Superior temporal gyrus (tissue), 1 donor: ENCODE data around the gene TFEB.

ENCODE experiments used
- DNase-seq: peaks from one replicate; pipeline ENCODE4 v3.0.0-alpha.2; 2016; ENCODE audit errors: extremely low spot score

TFEB gene

DNA sequence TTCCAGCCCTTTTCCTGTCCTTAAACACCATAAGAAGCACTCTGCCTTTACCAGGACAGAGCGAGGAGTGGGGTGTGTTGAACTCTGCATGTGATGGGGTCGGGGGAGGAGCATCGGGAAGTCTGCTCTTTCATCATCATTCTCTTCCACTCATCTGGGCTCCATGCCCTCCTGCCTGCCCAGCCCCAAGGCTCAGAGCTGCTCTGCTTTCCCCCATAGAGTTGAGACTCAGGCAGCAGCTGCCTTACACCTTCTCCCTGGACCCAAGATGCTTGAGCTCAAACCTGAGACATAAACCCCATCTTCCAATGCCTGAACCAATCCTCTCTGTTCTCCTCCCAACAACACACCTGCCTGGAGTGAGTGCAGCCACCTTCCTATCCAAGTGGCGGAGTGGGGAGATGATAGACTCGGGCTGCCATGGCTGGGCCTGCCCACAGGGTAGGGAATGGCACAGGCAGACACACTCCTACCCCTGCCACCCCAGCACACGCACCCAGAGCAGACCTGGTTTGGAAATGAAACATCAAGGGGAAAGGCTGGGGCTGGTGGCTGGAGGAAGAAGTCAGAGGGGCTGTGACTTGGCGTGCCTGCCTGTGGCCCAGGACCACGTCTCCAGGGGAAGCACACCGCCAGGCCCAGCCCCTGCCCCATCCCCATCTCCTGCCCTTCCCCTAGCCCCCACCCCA is 28.4 kb downstream of the TFEB start:
- DNase-seq = no peak

DNA sequence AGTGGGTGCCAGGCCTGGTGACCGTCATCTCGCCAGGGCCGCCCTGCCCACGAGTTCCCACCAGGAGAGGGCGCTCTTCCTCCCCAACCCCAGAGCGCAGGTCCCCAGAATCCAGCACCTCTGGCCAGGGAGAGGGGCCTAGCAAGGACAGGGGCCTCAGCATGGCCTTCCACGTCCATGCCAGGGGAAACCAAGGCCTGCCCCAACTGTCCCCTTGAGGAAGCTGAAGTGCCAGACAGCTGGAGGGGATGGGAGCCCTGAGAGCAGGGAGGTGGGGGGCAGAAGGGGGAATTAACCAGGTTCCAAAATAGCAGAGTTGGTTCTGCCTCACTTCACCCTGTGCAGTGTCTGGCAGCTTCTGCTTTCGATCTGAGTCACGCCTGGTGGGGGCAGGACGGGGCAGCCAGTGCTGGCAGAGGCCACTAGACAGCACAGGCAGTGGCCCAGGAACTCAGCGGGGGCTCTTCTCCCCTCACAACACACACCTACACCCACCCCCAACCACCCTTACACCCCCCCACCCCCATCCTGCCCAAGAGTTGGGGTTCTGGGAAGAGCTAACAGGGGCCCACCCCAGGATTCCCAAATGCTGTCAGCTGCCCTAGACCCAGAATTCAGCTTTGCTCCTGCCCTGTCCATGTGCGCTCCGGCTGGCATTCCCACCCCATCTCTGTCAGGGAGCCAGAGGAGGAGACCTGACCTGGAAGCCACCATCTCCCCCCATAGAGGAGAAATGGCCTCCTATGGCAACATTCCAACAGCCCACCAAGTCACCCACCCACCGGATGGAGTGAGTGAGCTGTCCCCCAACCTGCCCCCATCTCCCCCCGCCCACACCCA is 29.2 kb downstream of the TFEB start:
- DNase-seq = peak; percentile 87

DNA sequence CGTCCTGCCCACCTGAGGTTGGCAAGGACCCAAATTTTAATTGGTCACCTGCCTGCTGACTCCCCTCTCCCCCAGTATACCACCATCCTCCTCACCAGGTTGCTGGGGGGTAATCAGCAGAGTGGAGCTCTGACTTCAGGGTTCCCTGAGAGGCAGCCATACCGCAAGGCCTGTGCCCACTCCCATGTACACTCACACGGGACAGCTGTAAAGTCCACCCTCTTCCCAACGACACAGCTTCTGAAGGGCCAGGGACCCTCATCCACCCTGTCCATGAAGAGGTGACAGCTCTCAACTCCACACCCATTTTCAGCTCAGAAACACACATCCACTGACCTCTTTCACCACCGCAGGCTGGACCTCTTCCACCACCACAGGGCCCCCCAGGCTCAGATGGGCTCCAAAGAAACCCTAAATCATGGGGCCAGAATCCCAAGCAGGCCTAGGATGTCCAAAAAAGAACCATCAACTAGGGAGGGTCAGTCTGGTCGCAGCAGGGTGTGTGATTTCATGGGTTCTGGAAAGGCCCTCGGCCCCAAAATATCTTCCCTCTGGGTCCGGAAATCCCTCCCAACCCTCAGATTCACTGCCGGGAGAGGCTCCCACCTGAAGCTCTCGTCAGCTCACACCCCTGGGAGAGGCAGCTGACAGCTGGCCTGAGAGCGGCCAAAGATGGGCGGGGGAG is 30.0 kb downstream of the TFEB start:
- no peak for DNase-seq

DNA sequence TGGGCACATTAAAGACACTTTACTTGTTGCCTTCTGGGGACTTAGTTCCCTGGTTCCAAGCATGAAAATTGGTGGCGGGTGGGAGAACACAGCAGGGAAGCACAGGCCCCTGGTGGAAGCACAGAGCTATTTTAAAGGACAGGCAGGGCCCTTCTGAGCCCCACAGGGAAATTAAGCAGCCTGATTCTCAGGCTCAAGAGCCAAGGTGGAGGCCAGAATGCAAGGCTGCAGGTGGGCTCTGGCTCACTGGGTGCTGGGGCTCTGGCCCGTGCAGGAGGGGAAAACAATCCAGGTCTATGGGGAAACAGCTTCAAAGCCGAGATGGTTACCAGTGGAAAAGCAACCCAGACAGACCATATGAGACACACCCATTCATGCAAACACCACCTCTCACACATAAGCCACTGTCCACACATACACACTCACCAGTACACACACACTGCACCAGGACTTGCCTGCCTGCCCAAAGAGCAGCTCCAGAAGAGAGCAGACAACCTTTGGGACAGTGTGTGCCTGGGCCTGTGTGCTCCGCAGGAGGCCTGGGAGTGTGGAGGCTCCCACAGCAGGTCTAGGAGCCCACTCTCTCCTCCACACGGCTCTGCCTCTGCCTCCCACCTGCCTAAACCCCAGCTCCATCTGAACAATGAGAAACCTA is 30.6 kb downstream of the TFEB start:
- no peak for DNase-seq

DNA sequence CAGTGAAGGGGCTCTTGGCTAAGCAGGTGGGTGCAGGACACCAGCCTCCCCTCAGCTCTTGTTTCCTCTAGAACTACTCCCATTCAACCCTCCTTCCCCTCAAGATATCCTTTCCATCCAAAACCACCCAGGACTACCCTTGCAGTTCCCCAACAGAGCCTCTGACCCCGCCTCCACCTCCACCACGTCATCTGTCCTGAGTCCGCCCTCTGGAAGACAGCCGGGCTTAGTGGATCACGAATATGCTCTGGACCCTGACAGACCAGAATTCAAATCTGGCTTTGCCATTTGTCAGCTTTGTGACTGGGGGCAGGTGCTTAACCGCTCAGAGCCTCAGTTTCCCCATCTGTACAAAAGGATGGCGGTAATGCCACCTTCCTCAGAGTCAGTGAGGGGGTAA is 31.4 kb downstream of the TFEB start:
- DNase-seq = peak; percentile 58

DNA sequence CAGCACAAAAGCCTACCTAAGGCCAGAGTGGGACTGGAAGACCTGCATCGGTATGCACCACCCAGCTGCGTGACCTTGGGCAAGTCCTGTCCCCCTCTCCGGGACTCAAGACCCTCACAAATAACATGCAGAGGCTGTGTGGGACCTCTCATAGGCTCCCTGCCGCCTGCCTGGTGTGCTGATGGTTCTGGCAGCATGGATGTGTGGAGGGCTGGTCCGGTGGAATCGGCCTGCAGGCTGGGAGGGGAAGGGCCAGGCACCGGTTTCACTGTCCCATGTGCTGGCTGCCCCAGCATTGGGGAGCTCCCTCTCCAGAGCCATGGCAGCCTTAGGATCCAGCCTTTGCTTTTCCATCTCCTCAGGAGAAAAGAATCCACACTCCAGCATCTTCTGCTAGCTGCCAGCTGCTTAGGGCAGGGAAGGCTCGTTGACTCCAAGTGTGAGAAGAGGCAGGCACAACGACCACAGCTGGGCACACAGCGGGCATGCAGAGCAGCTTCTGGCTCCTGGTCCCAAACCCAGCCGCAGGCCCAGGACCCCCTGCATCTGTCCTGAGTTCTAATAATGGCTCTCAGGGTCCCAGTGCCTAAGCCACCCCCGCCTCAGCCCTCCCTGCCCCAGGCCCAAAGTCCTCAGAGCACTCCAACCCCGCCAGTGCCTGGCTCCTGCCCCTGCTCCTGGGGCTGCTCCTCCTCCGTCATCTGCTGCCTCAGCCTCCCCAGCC is 32.5 kb downstream of the TFEB start:
- peak; percentile 18 for DNase-seq

DNA sequence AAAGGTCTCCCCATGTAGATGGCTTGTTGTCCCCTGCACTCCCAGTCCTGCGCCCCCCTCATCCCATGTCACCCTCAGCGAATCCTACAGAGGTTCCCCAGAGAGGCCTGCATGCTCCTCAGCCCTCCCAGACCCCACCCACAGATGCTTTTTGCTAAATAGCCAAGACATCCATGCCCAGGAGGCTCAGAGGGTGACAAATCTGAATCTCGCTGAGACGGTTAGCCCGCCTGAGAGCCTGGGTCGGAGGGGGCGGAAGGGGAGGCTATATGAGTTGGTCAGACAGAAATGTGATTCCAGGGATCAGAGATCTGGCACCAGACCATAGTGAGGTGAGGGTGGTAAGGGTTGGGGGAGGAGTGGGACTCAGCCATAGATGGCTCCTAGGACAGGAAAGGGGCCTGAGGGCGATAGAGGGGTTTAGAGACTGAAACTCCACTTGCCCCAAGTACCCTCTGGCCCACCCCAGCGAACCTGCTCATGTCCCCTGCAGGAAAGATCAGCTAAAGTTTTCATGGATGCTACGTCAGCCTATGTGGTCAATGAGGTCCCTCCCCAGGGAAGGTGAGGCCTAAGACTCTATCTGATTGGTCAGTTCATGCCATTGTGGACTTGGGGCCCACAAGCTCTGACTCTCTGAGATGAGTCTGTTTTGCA is 33.2 kb downstream of the TFEB start:
- DNase-seq = peak; percentile 12

DNA sequence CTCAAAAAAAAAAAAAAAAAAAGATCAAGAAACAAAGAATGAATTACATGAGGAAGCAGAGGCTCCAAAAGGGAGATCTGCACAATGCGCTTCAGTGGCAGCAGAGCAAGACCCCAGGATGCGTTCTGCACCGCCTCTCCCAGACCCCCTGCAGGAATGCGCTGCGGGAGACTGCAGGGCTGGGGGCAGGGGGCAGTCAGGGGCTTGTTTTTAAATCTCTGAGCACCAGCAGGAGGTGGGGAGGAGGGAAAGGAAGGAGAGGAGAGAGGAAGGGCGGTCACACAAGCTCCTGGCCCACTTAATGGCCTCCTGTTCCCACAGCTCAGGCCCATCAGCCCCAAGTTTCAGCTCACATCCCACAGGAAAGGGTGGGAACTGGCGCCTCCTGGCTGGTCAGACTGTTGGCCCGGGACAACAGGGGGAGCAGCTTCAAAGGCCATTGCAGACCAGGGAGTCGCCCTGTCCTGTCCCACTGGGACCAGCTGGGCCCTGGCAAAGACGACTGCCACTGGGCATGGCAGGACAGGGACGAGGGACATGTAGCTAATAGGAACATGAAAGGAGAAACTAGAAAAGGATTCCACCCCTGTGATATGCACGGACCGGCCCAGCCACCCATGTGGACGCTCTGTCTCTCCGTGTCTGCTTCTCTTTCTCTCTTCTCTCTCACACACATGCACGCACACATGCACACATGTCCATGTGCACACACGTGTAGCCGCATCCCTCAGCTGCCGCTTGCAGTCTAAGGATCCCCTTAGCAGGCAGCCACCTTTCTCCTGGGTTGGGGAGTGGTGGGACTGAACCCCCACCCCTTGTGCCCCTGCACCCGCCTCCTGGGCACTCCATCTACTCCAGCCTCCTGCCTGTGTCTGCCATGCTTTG is 34.7 kb downstream of the TFEB start:
- no peak for DNase-seq

DNA sequence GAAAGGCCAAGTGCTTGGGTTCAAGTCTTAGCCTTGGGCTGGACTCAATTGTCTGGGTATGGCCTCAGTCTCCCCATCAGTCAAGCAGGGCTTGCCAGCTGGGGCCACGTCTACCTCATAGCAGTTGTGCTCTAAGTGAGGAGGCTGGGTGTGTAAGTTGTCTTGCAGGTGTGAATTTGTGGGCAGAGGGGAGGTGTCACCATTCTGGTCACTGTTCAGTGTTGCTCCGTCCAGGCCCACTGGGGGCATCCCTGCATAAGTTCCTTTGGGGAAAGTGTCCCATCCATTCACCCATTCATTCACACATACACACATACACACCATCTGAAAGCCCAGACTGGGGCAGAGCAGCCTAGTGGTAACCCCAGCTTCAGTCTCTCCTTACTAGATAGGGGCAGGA is 36.3 kb downstream of the TFEB start:
- no peak for DNase-seq

DNA sequence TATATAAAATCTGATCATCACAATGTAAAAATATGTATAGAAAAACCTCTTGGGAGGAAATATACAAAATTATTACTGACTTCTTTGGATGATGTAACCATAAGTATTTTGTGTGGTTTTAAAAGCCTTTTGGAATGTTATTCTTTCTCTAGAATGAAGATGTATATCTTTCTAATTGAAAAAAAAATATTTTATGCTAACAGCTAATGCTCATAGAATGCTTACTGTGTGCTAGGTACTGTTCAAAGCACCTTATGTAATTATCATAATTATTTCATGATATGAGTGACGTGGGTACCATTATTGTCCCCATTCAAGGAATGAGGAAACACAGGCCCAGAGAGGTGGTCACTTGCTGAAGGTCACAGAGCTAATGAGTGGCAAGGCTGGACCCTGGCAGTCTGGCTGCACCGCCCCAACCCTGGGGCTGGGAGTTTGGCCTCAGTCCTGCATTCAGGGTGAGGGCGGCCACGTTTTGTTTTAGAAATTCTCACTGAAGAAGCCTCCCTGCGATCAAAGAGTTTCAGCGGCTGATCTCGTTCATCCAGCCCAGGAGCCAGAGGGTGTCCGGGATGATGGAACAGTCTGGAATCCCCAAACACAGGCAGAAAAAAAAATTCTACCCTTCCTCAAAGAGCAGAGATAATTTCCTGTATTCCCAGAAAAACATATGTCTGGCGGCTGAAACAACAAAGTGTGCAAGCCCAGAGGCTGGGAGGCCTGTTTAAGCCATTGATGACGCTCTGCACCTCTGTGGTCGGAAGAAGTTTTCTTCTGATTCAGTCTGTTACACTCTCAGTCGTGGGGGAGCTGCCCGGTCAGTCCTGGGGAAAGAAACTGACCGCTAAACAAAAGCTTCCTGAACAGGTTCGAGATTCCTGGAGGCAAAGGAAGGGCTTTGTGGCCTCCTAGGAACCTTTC is 37.3 kb downstream of the TFEB start:
- DNase-seq = peak; percentile 53

DNA sequence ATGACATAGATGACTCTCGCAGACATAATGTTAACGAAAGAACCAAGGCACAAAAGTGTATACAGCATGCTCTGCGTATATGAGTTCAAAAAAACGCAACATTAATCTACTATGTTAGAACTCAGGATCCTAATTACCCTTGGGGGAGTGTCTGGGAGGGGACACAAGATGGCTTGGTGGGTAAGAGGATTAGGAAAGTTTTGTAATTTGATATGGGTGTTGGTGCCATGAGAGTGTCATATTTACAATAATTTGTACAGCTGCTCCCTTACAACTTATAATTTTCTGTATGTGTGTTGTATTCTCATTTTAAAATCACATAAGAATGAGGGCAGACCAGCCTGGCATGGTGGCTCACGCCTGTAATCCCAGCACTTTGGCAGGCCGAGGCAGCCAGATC is 38.6 kb downstream of the TFEB start:
- DNase-seq = peak; percentile 36

DNA sequence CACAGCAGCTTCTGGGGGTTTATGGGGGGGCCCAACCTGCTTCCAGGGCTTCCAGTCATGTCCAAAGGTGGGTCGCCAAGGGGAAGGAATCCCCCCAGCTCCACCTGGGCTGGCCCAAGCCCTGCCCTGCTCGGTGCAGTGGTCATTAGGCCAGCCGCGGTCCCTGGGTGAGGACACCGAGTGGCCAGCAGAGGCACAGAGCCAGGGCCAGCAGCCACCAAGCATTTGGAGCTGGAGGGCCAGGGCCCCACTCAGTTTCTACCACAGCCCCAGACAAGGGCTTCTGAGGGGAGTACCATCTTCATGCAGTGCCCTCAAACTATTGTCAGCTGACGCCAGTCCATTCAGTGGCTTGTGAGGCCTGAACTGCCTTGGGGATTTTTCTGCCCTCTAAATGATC is 39.6 kb downstream of the TFEB start:
- DNase-seq = peak; percentile 52

DNA sequence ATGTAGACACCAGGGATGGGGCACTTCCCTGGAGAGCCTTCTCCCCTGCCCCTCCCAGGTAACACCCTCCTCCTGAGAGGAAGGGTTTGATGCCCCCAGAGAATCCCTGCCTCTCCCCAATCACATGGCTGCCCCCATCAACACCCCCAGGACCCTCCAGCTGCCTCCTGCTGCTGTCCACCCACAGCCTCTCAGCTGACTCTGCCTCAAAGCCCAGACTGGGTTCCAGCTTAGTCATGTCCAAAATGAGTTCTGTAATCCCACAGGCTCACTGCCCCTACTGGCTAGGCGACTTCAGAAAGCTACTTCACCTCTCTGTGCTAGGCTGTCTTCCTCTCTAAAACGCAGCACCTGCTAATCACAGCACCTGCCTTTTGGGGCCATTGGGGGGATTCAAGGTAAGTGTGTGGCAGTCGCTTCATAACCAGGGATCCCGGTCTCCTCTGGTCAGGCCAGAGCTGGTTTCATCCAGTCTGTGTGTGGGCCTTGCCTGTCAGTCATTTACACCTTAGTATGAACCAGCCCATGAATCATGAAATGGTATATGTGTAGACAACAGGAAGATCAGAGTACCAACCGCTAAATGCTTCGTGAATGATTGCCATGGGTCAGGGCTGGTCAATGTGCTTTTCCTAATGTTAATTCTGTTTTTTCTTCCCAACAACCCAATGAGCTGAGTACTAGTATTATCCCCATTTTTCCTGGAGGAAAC is 40.4 kb downstream of the TFEB start:
- DNase-seq = peak; percentile 37

DNA sequence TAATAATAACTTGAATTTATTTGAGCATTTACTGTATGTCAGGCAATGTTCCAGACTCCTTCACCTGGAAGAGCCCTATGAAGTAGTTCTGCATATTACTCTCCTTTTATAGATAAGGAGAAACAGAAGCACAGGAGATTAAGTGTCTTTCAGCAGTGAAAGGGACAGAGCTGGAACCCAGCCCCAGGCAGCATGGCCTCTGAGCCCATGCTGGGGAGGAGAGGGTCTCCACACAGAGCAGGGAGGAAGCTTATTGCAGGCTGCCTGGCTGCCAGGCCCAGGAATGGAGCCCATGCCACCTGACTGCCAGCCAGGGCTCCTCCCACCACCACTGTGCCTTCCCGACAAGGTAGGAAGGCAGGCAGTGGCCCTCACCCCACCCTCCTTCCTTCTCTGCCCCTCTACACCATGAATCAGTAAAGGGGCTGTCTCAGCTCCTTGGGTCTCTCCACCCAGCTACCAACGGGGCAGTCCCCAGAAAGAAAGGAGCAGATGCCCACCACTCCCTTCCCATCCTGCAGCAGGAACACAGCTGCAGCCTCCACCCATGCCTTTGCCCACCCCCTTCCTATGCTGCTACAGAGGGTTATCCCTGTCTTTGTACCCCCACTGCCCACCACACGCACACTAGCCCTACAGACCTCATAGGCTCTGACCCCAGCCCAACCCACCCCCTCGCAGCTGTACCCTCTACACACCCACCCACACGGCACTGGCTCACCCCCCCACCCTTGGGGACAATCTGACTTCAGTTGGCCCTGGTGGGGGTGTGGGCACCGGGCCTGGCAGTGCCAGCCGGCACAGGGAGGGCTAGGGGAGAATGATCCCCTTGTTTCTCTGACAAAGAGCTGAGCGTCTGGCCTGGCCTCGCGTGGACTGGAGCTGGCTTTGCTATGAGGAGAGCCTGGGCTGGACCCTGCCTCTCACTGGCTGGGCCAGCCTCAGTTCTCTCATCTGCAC is 41.8 kb downstream of the TFEB start:
- peak; percentile 95 for DNase-seq

DNA sequence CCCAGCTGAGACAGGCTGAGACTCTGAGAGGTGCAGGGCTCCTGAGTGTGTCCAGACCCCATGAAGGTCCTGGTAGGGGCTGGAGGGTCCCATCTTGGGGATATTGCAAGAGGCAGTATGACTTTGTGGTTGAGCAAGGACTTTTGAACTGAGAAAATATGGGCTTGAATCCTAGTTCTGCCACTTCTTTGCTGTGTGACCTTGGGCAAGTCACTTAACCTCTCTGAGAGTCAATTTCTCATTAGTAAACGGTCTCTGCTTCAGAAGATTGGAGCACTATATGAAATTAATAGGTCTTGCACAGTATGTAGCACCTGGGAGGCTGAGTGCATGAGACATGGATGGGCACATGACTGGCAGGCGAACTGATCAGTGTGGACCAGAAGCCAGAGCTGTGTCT is 42.7 kb downstream of the TFEB start:
- DNase-seq = no peak

DNA sequence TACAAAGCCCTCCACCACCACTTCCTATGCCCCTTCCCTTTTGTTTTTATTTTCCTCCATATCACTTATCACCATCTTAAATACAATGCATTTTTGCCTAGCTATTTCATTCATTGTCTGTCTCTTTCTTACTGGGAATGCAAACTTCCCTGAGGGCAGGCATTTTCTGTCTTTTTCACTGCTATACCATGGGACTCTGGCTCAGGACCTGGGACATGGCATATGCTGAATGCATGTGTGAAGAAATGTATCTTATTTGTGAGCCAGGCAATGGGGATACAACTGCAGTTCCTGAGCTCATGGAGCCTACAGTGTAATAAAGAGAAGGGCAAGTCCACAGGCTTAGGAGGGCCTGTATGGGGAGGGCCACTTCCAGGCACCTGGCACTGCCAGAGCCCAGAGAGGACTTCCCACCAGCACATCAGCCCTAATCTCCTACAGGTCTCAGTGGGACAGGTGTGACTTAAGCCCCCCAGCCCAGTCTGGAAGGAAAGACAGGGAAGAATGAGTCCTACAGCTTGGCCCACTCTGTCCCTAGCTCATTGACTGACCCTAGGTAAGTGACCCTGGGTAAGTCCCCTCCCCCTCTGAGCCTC is 43.2 kb downstream of the TFEB start:
- DNase-seq = peak; percentile 16
